ENCODE results near the gene REM1.
"Not testable (repeated sequence)": the region's sequence is repeated elsewhere in the genome, so short reads cannot be mapped to it uniquely, and the experiment has no call there.

REM1 gene

GRCh38 chr20:31485450-31486339, 10.6 kb downstream of the REM1 start:
- no peak for DNase-seq

GRCh38 chr20:31488115-31488514, 13.0 kb downstream of the REM1 start:
- no peak for DNase-seq

GRCh38 chr20:31489152-31489551, 14.1 kb downstream of the REM1 start:
- no peak for DNase-seq

- no peak for DNase-seq
Measured at GRCh38 chr20:31490752-31491151, 15.7 kb downstream of the REM1 start.

- DNase-seq = no peak
Measured at GRCh38 chr20:31494131-31494530, 19.0 kb downstream of the REM1 start.

- DNase-seq = no peak
Measured at GRCh38 chr20:31496761-31497295, 21.7 kb downstream of the REM1 start.

- no peak for DNase-seq
Measured at GRCh38 chr20:31497838-31498540, 22.9 kb downstream of the REM1 start.

GRCh38 chr20:31500527-31500926, 25.4 kb downstream of the REM1 start:
- no peak for DNase-seq

- DNase-seq = peak; percentile 12
Measured at GRCh38 chr20:31502884-31503673, 28.0 kb downstream of the REM1 start.

- DNase-seq = no peak
Measured at GRCh38 chr20:31505903-31506302, 30.8 kb downstream of the REM1 start.

GRCh38 chr20:31508517-31509244, 33.6 kb downstream of the REM1 start:
- no peak for DNase-seq

GRCh38 chr20:31514154-31515071, 39.3 kb downstream of the REM1 start, which contains the start of gene HM13:
Gene HM13 (plus strand): TSS chr20:31514442. CDS start chr20:31514552, 110 bp downstream.
- peak; percentile 71 for DNase-seq

GRCh38 chr20:31515072-31515774, 40.1 kb downstream of the REM1 start:
- no peak for DNase-seq

GRCh38 chr20:31515775-31516107, 40.7 kb downstream of the REM1 start:
- no peak for DNase-seq

GRCh38 chr20:31516166-31516565, 41.1 kb downstream of the REM1 start:
- DNase-seq = no peak

GRCh38 chr20:31516651-31517050, 41.6 kb downstream of the REM1 start:
- DNase-seq = no peak

- no peak for DNase-seq
Measured at GRCh38 chr20:31517373-31517772, 42.3 kb downstream of the REM1 start.

- not testable (repeated sequence) for DNase-seq
Measured at GRCh38 chr20:31521267-31521666, 46.2 kb downstream of the REM1 start.

GRCh38 chr20:31522731-31523130, 47.6 kb downstream of the REM1 start:
- DNase-seq = no peak
